Measurements from ENCODE around the gene RASA3.

Gene RASA3

GRCh38 chr13:113943821-113944565 lies 188.4 kb downstream of the RASA3 start:
- no peak overlapping the region for H3K4me2 ChIP-seq
- H3K9ac ChIP-seq = no peak overlapping the region
- no peak overlapping the region for H3K27ac ChIP-seq
- H3K4me3 ChIP-seq = no peak overlapping the region
- H3K4me1 ChIP-seq = peaks cover 26 to 40% (median 33%) of the 10 kb centered on the region in 10 experiments
- H3K36me3 ChIP-seq = no peaks in the 10 kb centered on the region
- H3K27me3 ChIP-seq = no peaks in the 10 kb centered on the region; a peak in 1 of 22 replicates
- H4K20me1 ChIP-seq = peaks cover 0 to 42% (median 0%) of the 10 kb centered on the region in 11 experiments; a peak in 6 of 22 replicates
- TF ChIP-seq Cebpa-rat (IDR thresholded peaks at IDR 0.05) = no peak
- peaks cover 0 to 4% (median 0%) of the 10 kb centered on the region in 11 experiments; a peak in 4 of 22 replicates for H3K9me3 ChIP-seq (replicated peaks in 1 of 11)

DNA sequence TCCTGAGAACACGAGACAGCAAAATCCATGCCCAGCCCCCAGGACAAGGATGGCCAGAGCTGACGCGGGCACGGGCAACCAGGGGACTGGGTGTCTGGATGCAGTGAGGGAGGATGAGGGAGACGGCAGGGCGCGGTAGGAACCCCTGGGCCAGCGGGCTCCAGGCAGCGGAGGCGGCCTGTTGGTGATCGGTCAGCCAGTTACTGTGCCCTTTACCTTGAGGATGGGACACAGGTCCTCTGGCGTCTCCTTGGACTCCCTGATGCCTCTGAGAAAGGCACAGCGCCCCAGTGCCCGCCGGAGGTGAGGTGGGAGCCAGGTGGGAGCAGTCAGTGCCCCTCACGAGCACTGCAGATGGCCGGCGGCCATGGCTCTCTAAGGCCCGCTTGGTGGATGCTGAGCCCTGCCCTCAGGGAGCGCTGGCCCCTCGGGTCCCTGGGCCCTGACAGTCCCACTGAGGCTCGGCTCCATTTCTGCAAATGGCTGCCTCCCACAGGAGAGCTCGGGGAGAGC lies 189.8 kb downstream of the RASA3 start:
- TF ChIP-seq Cebpa-rat (IDR thresholded peaks at IDR 0.05) = no peak
- Histone ChIP-seq H3K4me3 (no peak overlapping the region), H3K4me2 (no peak overlapping the region), H3K27ac (no peak overlapping the region), H3K27me3 (peaks cover 0 to 4% (median 0%) of the 10 kb centered on the region in 11 experiments; a peak in 2 of 22 replicates), H3K9ac (no peak overlapping the region), H3K36me3 (no peaks in the 10 kb centered on the region), H3K9me3 (replicated peaks in 1 of 11) (no peaks in the 10 kb centered on the region), H3K4me1 (peaks cover 13 to 39% (median 28%) of the 10 kb centered on the region in 10 experiments), H4K20me1 (peaks cover 0 to 42% (median 0%) of the 10 kb centered on the region in 11 experiments; a peak in 6 of 22 replicates)

DNA sequence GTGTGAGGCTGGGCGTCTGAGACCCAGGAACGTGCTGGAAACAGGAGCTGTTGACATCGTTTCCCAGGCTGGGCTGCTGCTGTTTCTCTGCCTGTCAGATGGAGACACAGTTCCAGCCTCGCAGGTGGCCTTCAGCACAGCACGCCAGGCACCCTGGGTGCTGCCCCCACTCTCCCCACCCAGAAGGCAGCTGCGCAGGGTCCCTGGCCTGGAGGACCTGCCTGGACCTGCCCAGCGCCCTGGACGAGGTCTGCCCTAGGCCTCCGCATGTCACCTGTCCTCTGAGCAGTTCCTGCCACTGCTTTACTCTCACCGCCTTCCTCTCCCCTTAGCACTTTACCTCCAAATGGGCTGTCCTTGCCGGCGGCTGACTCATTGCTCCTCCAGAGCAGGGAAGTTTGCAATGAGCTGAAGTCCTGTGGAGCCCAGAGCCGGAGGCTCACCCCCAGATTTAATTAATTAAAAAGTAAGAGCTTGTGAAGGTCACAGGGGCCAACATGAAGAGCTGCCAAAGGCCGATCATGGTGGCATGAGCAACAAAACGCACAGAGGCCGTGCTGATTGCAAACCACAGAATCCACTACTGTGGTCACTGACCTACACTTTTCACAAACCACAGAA lies 190.7 kb downstream of the RASA3 start:
- Histone ChIP-seq H3K4me2 (no peak overlapping the region), H3K4me1 (peaks cover 4 to 36% (median 23%) of the 10 kb centered on the region in 10 experiments), H3K4me3 (no peak overlapping the region), H3K9me3 (replicated peaks in 1 of 11) (no peaks in the 10 kb centered on the region), H3K27ac (no peak overlapping the region), H3K36me3 (no peaks in the 10 kb centered on the region), H3K27me3 (peaks cover 0 to 5% (median 0%) of the 10 kb centered on the region in 11 experiments; a peak in 2 of 22 replicates), H4K20me1 (peaks cover 0 to 35% (median 0%) of the 10 kb centered on the region in 11 experiments; a peak in 6 of 22 replicates), H3K9ac (no peak overlapping the region)
- no peak for TF ChIP-seq Cebpa-rat (IDR thresholded peaks at IDR 0.05)

GRCh38 chr13:113939944-113940297 lies 192.5 kb downstream of the RASA3 start:
- no peak overlapping the region for H3K9ac ChIP-seq
- H4K20me1 ChIP-seq = peaks cover 0 to 28% (median 0%) of the 10 kb centered on the region in 11 experiments; a peak in 6 of 22 replicates
- no peak for TF ChIP-seq Cebpa-rat (IDR thresholded peaks at IDR 0.05)
- no peak overlapping the region for H3K4me2 ChIP-seq
- H3K4me1 ChIP-seq = peaks cover 0 to 24% (median 12%) of the 10 kb centered on the region in 10 experiments; a peak in 14 of 20 replicates
- H3K36me3 ChIP-seq = no peaks in the 10 kb centered on the region
- H3K27ac ChIP-seq = no peak overlapping the region
- H3K9me3 ChIP-seq (replicated peaks in 1 of 11) = no peaks in the 10 kb centered on the region
- peaks cover 0 to 5% (median 0%) of the 10 kb centered on the region in 11 experiments; a peak in 2 of 22 replicates for H3K27me3 ChIP-seq
- no peak overlapping the region for H3K4me3 ChIP-seq

- H3K4me1 ChIP-seq = peaks cover 0 to 24% (median 12%) of the 10 kb centered on the region in 10 experiments; a peak in 14 of 20 replicates
- no peaks in the 10 kb centered on the region for H3K36me3 ChIP-seq
- peaks cover 0 to 10% (median 0%) of the 10 kb centered on the region in 11 experiments; a peak in 4 of 22 replicates for H3K27me3 ChIP-seq
- H3K9ac ChIP-seq = no peak overlapping the region
- no peaks in the 10 kb centered on the region for H3K9me3 ChIP-seq (replicated peaks in 1 of 11)
- peaks cover 0 to 28% (median 0%) of the 10 kb centered on the region in 11 experiments; a peak in 6 of 22 replicates for H4K20me1 ChIP-seq
- no peak overlapping the region for H3K4me3 ChIP-seq
- TF ChIP-seq Cebpa-rat (IDR thresholded peaks at IDR 0.05) = no peak
- H3K4me2 ChIP-seq = no peak overlapping the region; a peak in 1 of 22 replicates
- no peak overlapping the region for H3K27ac ChIP-seq
Measured at GRCh38 chr13:113939129-113939943, 193.1 kb downstream of the RASA3 start.

DNA sequence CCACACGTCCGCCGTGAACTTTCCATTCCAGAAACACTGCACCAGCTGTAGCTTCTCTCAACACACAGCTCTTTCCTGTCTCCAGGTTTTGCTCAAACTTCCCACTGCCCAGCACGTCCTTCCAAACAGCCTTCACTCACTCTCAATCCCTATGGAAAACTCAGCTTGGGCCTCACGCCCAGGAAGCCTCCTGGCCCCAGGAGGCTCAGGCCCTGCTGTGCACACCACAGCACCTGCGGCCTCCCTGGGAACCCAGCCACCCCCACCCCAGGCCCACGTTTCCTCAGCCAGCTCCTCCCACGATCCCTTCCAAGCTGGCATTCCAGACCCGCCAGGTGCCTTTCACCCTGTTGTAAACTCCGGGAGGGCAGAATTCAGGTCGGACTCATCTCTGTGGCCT lies 193.7 kb downstream of the RASA3 start:
- H3K9ac ChIP-seq = no peak overlapping the region
- H4K20me1 ChIP-seq = peaks cover 0 to 22% (median 0%) of the 10 kb centered on the region in 11 experiments; a peak in 6 of 22 replicates
- peaks cover 0 to 16% (median 4%) of the 10 kb centered on the region in 11 experiments; a peak in 8 of 22 replicates for H3K27me3 ChIP-seq
- H3K4me2 ChIP-seq = peak overlapping the region in 2 of 11 experiments; percentile 61 to 63; a peak in 3 of 22 replicates
- H3K9me3 ChIP-seq (replicated peaks in 1 of 11) = no peaks in the 10 kb centered on the region
- peaks cover 0 to 27% (median 12%) of the 10 kb centered on the region in 10 experiments; a peak in 14 of 20 replicates for H3K4me1 ChIP-seq
- no peaks in the 10 kb centered on the region for H3K36me3 ChIP-seq
- no peak overlapping the region for H3K27ac ChIP-seq
- no peak for TF ChIP-seq Cebpa-rat (IDR thresholded peaks at IDR 0.05)
- no peak overlapping the region for H3K4me3 ChIP-seq

DNA sequence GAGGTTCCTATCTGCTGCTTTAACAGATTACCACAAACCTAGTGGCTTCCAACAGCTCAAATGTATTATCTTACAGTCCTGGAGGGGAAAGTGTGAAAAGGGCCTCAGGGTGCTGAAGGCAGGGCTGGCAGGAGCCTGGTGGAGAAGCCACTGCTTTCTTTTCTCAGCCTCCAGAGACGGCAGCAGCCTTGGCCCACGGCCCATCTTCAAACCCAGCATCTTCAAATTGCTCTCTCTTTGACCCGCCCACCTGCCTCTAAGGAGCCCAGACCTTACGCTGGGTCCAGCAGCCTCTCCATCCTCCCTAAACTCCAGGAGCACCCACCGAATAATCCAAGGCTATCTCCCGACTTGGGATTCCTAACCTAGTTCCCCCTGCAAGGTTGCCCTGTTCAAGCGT lies 194.2 kb downstream of the RASA3 start:
- peaks cover 0 to 18% (median 5%) of the 10 kb centered on the region in 11 experiments; a peak in 8 of 22 replicates for H3K27me3 ChIP-seq
- H3K4me3 ChIP-seq = no peak overlapping the region
- no peaks in the 10 kb centered on the region for H3K36me3 ChIP-seq
- H3K4me1 ChIP-seq = peaks cover 0 to 29% (median 12%) of the 10 kb centered on the region in 10 experiments; a peak in 14 of 20 replicates
- no peak for TF ChIP-seq Cebpa-rat (IDR thresholded peaks at IDR 0.05)
- peaks cover 0 to 22% (median 0%) of the 10 kb centered on the region in 11 experiments; a peak in 5 of 22 replicates for H4K20me1 ChIP-seq
- no peak overlapping the region; a peak in 1 of 22 replicates for H3K9ac ChIP-seq
- no peaks in the 10 kb centered on the region for H3K9me3 ChIP-seq (replicated peaks in 1 of 11)
- H3K4me2 ChIP-seq = peak overlapping the region in 8 of 11 experiments; percentile 16 to 63 (median 36); a peak in 13 of 22 replicates
- no peak overlapping the region for H3K27ac ChIP-seq

- Histone ChIP-seq H3K27me3 (peaks cover 0 to 18% (median 5%) of the 10 kb centered on the region in 11 experiments; a peak in 7 of 22 replicates), H3K27ac (no peak overlapping the region), H3K4me3 (no peak overlapping the region), H3K36me3 (no peaks in the 10 kb centered on the region), H3K9ac (no peak overlapping the region), H3K4me2 (peak overlapping the region in 8 of 11 experiments; percentile 16 to 63 (median 36); a peak in 15 of 22 replicates), H3K4me1 (peaks cover 0 to 29% (median 12%) of the 10 kb centered on the region in 10 experiments; a peak in 14 of 20 replicates), H4K20me1 (peaks cover 0 to 18% (median 0%) of the 10 kb centered on the region in 11 experiments; a peak in 5 of 22 replicates), H3K9me3 (replicated peaks in 1 of 11) (no peaks in the 10 kb centered on the region)
- no peak for TF ChIP-seq Cebpa-rat (IDR thresholded peaks at IDR 0.05)
Measured at GRCh38 chr13:113937527-113938180, 194.8 kb downstream of the RASA3 start.

Measured in BLaER1 treated with 17β-estradiol and CSF1 and Interleukin-3, amounts not matched to agents 10 nM and 100 nM (cell line).